ENCODE measurements around the gene SEC14L3. TPM values are rescaled to one million over a fixed set of nuclear protein-coding genes. Genes with fewer than 3 reads are reported as not detected.

SEC14L3 gene
- polyA plus RNA-seq: 0.06 TPM
- long read RNA-seq, donor 1: 0 reads
- long read RNA-seq, donor 2: 0 reads
- long read RNA-seq, donor 3: 0 reads
- long read RNA-seq, donor 4: 0 reads
- long read RNA-seq, donor 5: 0 reads
- long read RNA-seq, donor 6: 0 reads
- long read RNA-seq, donor 7: 0 reads
- long read RNA-seq, donor 8: 0 reads
- long read RNA-seq, donor 9: 0 reads
- long read RNA-seq, donor 10: 0 reads
- long read RNA-seq, donor 11: 0 reads

DNA sequence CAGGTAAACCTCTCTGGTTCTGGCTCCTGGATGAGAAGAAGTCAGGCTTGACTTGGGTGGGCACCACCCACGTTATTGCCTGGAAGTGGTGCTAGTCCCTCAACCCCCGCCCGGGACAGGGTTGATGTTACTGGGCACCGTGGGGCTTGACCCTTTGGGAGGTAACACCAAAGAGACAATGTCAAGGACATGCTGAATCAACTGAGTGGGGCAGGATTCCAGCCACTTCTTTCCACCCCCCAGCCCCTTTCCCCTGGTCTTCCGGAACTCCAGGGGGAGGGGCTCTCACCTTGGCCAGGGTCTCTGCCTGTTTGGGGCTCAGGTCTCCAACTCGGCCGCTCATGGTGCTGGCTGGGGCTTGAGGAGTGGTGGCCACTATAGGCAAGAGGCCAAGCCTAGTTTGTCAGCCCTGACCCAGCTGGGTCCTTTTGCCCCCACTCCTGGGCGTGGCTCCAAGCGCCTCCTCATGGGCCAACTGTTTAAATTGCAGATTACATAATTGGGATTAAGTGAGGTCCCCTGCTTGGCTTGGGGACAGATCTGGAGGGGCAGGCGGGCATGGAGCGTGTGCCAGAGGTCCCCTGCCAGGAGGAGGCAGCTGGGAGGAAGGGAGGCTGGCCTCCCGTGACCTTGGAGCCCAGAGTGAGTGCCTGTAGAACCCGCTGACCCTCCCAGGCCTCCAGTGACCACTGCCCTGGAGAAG is at the start of gene SEC14L3:
TSS of gene SEC14L3 (minus strand) at position 402 of the 703 bp plus-strand sequence. CDS start at position 343, 59 bp downstream.
- DNase-seq: no peak
- H3K27me3 ChIP-seq (ENCODE audit: control insufficient read depth, insufficient read depth, low read length): peaks cover 6% of the 10 kb centered on the region
- H3K4me1 ChIP-seq (ENCODE audit: control insufficient read depth, insufficient read depth, low read length): no peaks in the 10 kb centered on the region
- H3K4me3 ChIP-seq (ENCODE audit: low read length): no peak within 1 kb of the TSS
- H3K9me3 ChIP-seq (ENCODE audit: control insufficient read depth, low read depth, low read length): no peaks in the 10 kb centered on the region
- no peaks in the 10 kb centered on the region for H3K36me3 ChIP-seq (ENCODE audit: control insufficient read depth, insufficient read depth, low read length)
- WGBS (ENCODE audit: insufficient coverage, low lambda C conversion rate): no CpG with 5 or more reads among the region's 13 CpGs
- no peak within 1 kb of the TSS for H3K27ac ChIP-seq (ENCODE audit: low read length)

DNA sequence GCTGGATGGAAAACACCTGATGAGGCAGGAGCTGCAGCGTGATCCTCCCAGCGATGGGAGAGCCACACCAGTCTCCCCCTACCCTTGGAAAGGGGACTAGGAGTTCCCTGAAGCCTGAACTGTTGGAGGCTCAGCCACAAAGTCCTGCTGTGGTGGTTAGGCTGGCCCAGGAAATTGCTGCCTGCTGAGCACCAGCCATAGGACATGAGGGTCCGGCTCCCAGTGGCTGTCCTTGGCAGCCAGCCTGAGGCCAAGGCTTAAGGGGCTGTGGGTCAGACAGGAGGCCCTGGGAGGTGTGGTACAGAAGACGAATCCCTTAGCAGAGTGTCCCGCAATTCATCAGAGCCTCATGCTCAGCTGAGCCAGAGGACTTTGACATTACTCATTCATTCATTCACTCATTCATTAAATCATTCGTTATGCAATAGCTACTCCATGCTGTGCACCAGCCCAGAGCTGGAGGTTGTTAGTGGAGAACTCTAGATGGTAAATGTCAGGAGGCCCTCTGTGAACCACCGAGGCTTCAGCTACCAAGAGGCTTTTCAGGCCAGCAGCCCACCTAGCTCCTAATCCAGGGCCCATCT is 48.1 kb upstream of the SEC14L3 start:
- H3K4me1 ChIP-seq (ENCODE audit: control insufficient read depth, insufficient read depth, low read length): no peaks in the 10 kb centered on the region
- no CpG with 5 or more reads among the region's 7 CpGs for WGBS (ENCODE audit: insufficient coverage, low lambda C conversion rate)
- no peak overlapping the region for H3K4me3 ChIP-seq (ENCODE audit: low read length)
- no peaks in the 10 kb centered on the region for H3K36me3 ChIP-seq (ENCODE audit: control insufficient read depth, insufficient read depth, low read length)
- H3K27ac ChIP-seq (ENCODE audit: low read length): no peak overlapping the region
- no peaks in the 10 kb centered on the region for H3K9me3 ChIP-seq (ENCODE audit: control insufficient read depth, low read depth, low read length)
- H3K27me3 ChIP-seq (ENCODE audit: control insufficient read depth, insufficient read depth, low read length): no peaks in the 10 kb centered on the region
- DNase-seq: no peak

DNA sequence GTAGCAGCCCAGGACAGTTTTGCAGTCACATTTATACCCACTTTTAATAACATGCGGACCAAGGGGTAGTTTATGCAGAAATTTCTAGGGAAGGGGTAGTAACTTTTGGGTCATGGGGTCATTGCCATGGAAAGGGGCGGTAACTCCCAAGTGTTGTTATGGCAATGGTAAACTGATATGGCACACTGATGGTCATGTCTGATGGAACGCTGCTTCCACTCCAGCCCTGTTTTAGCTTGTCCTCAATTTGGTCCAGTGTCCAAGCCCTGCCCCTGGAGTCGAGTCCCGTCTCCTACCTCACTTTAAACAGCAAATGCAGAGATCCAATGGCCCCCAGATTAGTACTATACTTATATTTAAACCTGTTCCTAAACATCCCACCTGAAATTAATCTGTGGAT is 44.9 kb upstream of the SEC14L3 start:
- no peak for DNase-seq
- no peak overlapping the region for H3K27ac ChIP-seq (ENCODE audit: low read length)
- no peaks in the 10 kb centered on the region for H3K9me3 ChIP-seq (ENCODE audit: control insufficient read depth, low read depth, low read length)
- H3K4me1 ChIP-seq (ENCODE audit: control insufficient read depth, insufficient read depth, low read length): no peaks in the 10 kb centered on the region
- WGBS (ENCODE audit: insufficient coverage, low lambda C conversion rate): 100% methylated on average over 2 of the region's 5 CpGs
- no peaks in the 10 kb centered on the region for H3K36me3 ChIP-seq (ENCODE audit: control insufficient read depth, insufficient read depth, low read length)
- H3K4me3 ChIP-seq (ENCODE audit: low read length): no peak overlapping the region
- no peaks in the 10 kb centered on the region for H3K27me3 ChIP-seq (ENCODE audit: control insufficient read depth, insufficient read depth, low read length)

DNA sequence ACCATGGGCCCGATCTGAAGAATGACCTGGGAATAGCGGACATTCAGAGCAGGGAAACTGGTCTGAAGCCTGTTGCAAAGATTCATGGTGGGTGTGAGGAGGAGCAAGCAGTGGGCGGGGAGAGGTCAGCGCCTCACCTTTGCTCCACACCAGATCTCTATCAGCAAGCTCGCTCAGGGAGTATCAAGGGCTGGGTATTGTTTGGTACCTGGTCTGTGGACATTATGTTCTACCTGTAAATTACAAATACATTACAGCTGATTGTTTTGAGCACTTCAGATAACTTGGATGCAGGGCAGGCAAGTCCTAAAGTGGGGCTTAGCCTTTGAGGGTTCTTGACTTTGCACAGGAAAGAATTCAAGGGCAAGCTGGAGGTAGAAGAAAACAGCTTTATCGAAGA is 44.5 kb upstream of the SEC14L3 start:
- DNase-seq: no peak
- H3K4me1 ChIP-seq (ENCODE audit: control insufficient read depth, insufficient read depth, low read length): no peaks in the 10 kb centered on the region
- H3K9me3 ChIP-seq (ENCODE audit: control insufficient read depth, low read depth, low read length): no peaks in the 10 kb centered on the region
- no peak overlapping the region for H3K4me3 ChIP-seq (ENCODE audit: low read length)
- no CpG with 5 or more reads among the region's 6 CpGs for WGBS (ENCODE audit: insufficient coverage, low lambda C conversion rate)
- no peaks in the 10 kb centered on the region for H3K36me3 ChIP-seq (ENCODE audit: control insufficient read depth, insufficient read depth, low read length)
- no peaks in the 10 kb centered on the region for H3K27me3 ChIP-seq (ENCODE audit: control insufficient read depth, insufficient read depth, low read length)
- H3K27ac ChIP-seq (ENCODE audit: low read length): no peak overlapping the region

DNA sequence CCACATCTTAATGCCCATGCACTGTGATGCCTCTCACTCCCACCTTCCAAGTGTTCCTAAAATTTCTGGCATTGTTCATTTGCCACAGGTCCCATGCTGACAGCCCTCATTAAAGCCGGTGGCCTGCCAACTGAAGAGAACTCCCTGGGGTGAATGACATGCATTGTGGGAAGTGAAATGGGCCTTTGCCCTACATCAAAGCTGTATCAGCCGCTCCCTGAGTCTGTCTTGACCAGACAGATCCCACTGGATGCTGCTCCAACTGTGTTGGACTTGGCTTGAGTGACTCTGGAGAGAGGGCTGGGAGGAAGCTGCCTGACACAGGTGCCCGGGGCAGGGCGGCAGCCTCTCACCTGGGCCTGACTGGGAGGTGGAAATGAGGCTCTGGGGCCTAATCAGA is 42.4 kb upstream of the SEC14L3 start:
- no CpG with 5 or more reads among the region's 4 CpGs for WGBS (ENCODE audit: insufficient coverage, low lambda C conversion rate)
- no peaks in the 10 kb centered on the region for H3K4me1 ChIP-seq (ENCODE audit: control insufficient read depth, insufficient read depth, low read length)
- no peak overlapping the region for H3K4me3 ChIP-seq (ENCODE audit: low read length)
- no peaks in the 10 kb centered on the region for H3K36me3 ChIP-seq (ENCODE audit: control insufficient read depth, insufficient read depth, low read length)
- no peak for DNase-seq
- H3K27ac ChIP-seq (ENCODE audit: low read length): no peak overlapping the region
- no peaks in the 10 kb centered on the region for H3K9me3 ChIP-seq (ENCODE audit: control insufficient read depth, low read depth, low read length)
- H3K27me3 ChIP-seq (ENCODE audit: control insufficient read depth, insufficient read depth, low read length): no peaks in the 10 kb centered on the region

DNA sequence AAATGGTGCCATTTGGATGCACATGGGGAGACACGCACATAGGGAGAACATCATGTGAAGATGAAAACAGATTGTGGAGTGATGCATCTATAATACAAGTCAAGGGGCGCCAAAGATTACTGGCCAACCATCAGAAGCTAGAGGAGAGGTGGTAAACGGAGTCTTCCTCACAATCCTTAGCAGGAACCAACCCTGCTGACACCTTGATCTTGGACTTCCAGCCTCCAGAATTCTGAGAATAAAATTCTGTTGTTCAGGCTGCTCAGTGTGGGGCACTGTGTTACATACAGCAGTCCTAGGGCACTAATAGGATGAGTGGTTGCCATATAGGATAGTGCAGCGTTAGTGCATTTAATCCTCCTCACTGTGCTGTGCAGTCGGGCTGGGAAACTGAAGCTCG is 41.6 kb upstream of the SEC14L3 start:
- Histone ChIP-seq H3K4me3 (ENCODE audit: low read length) (no peak overlapping the region), H3K9me3 (ENCODE audit: control insufficient read depth, low read depth, low read length) (no peaks in the 10 kb centered on the region), H3K27ac (ENCODE audit: low read length) (no peak overlapping the region), H3K27me3 (ENCODE audit: control insufficient read depth, insufficient read depth, low read length) (no peaks in the 10 kb centered on the region), H3K4me1 (ENCODE audit: control insufficient read depth, insufficient read depth, low read length) (no peaks in the 10 kb centered on the region), H3K36me3 (ENCODE audit: control insufficient read depth, insufficient read depth, low read length) (no peaks in the 10 kb centered on the region)
- DNase-seq: no peak
- WGBS (ENCODE audit: insufficient coverage, low lambda C conversion rate): no CpG with 5 or more reads among the region's 6 CpGs

DNA sequence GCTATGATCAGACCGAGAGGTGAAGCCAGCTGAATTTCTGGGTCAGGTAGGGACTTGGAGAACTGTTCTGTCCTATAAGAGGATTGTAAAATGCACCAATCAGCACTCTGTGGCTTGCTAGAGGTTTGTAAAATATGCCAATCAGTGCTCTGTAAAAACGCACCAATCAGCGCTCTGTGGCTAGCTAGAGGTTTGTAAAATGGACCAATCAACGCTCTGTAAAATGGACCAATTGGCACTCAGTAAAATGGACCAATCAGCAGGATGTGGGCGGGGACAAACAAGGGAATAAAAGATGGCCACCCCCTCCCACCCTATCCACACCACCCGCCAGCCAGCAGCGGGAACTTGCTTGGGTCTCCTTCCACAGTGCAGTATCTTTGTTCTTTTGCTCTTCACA is 40.1 kb upstream of the SEC14L3 start:
- no CpG with 5 or more reads among the region's 7 CpGs for WGBS (ENCODE audit: insufficient coverage, low lambda C conversion rate)
- no peak overlapping the region for H3K4me3 ChIP-seq (ENCODE audit: low read length)
- DNase-seq: no peak
- no peaks in the 10 kb centered on the region for H3K36me3 ChIP-seq (ENCODE audit: control insufficient read depth, insufficient read depth, low read length)
- peaks cover 6% of the 10 kb centered on the region for H3K27me3 ChIP-seq (ENCODE audit: control insufficient read depth, insufficient read depth, low read length)
- H3K4me1 ChIP-seq (ENCODE audit: control insufficient read depth, insufficient read depth, low read length): no peaks in the 10 kb centered on the region
- no peaks in the 10 kb centered on the region for H3K9me3 ChIP-seq (ENCODE audit: control insufficient read depth, low read depth, low read length)
- H3K27ac ChIP-seq (ENCODE audit: low read length): no peak overlapping the region

DNA sequence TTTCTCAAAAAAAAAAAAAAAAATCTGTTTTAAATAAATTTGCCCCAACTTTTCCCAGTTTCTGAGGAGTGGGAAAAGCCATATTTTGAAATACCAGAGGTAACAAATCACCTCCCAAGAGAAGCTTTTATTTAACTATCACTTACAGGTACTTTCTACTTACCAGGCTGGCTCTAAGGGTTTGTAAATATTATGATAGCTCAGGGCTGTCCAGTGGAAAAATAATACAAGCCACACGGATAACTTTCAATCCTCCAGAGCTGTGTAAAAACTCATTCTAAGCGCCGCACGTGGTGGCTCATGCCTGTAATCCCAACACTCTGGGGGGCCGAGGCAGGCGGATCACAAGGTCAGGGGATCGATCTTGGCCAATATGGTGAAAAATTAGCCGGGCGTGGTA is 39.3 kb upstream of the SEC14L3 start:
- Histone ChIP-seq H3K27me3 (ENCODE audit: control insufficient read depth, insufficient read depth, low read length) (peaks cover 13% of the 10 kb centered on the region), H3K4me1 (ENCODE audit: control insufficient read depth, insufficient read depth, low read length) (no peaks in the 10 kb centered on the region), H3K27ac (ENCODE audit: low read length) (no peak overlapping the region), H3K36me3 (ENCODE audit: control insufficient read depth, insufficient read depth, low read length) (no peaks in the 10 kb centered on the region), H3K4me3 (ENCODE audit: low read length) (no peak overlapping the region), H3K9me3 (ENCODE audit: control insufficient read depth, low read depth, low read length) (no peaks in the 10 kb centered on the region)
- WGBS (ENCODE audit: insufficient coverage, low lambda C conversion rate): no CpG with 5 or more reads among the region's 9 CpGs
- DNase-seq: no peak

DNA sequence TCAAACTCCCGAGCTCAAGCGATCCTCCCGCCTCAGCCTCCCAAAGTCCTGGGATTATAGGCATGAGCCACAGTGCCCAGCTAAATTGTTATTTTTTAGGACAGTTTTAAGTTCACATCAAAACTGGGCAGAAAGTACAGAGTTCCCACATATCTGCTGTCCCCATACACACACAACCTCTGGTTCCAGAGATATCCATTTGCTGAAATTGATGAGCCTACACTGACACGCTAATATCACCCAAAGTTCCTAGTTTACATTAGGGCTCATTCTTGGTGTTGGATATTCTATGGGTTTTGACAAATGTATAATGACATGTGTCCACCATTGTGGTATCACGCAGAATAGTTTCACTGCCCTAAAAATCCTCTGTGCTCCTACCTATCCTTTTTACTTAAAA is 36.4 kb upstream of the SEC14L3 start:
- no CpG with 5 or more reads among the region's 5 CpGs for WGBS (ENCODE audit: insufficient coverage, low lambda C conversion rate)

DNA sequence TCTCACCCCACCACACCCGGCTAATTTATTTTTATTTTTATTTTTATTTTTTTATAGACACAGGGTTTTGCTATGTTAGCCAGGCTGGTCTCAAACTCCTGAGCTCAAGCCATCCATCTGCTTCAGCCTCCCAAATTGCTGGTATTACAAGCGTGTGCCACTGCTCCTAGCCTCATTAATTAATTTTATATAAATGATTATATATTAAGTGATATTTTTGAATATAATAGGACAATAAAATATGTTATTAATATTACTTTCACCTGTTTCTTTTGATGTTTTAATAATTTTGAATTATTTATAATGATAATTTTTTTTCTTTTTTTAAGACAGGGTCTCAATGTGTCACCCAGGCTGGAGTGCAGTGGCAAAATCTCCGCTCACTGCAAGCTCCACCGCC is 35.9 kb upstream of the SEC14L3 start:
- no peak for DNase-seq
- peaks cover 38% of the 10 kb centered on the region for H3K27me3 ChIP-seq (ENCODE audit: control insufficient read depth, insufficient read depth, low read length)
- no peak overlapping the region for H3K4me3 ChIP-seq (ENCODE audit: low read length)
- H3K4me1 ChIP-seq (ENCODE audit: control insufficient read depth, insufficient read depth, low read length): peaks cover 3% of the 10 kb centered on the region
- H3K9me3 ChIP-seq (ENCODE audit: control insufficient read depth, low read depth, low read length): no peaks in the 10 kb centered on the region
- H3K36me3 ChIP-seq (ENCODE audit: control insufficient read depth, insufficient read depth, low read length): no peaks in the 10 kb centered on the region
- WGBS (ENCODE audit: insufficient coverage, low lambda C conversion rate): no CpG with 5 or more reads among the region's 4 CpGs
- H3K27ac ChIP-seq (ENCODE audit: low read length): no peak overlapping the region

More for the DNA sequence above, 36.4 kb upstream of the SEC14L3 start:
- Histone ChIP-seq H3K9me3 (ENCODE audit: control insufficient read depth, low read depth, low read length) (no peaks in the 10 kb centered on the region), H3K4me1 (ENCODE audit: control insufficient read depth, insufficient read depth, low read length) (peaks cover 3% of the 10 kb centered on the region), H3K27me3 (ENCODE audit: control insufficient read depth, insufficient read depth, low read length) (peaks cover 38% of the 10 kb centered on the region), H3K27ac (ENCODE audit: low read length) (no peak overlapping the region), H3K36me3 (ENCODE audit: control insufficient read depth, insufficient read depth, low read length) (no peaks in the 10 kb centered on the region), H3K4me3 (ENCODE audit: low read length) (no peak overlapping the region)
- DNase-seq: no peak

Measured in large intestine (tissue), 12 donors.